Sigmoid colon (tissue), 4 donors: ENCODE results near the gene ALX4.

Source experiments
- EP300 ChIP-seq, 4 donors: sonication (generic); formaldehyde crosslinking; IDR thresholded peaks; one replicate each; pipeline ENCODE4 v1.6.1; 2017; ENCODE audit warnings: antibody characterized with exemption in 4 of 4
- POLR2A ChIP-seq, 2 donors: fragments of 450-650 bp; IDR thresholded peaks; one replicate each; pipeline ENCODE4 v1.6.1; 2016; ENCODE audit warnings: antibody characterized with exemption in 2 of 2, mild to moderate bottlenecking in 2 of 2, moderate library complexity in 2 of 2
- POLR2AphosphoS5 ChIP-seq, 4 donors: sonication (generic); formaldehyde crosslinking; IDR thresholded peaks; one replicate each; pipeline ENCODE4 v1.6.1; 2017; ENCODE audit warnings: antibody characterized with exemption in 4 of 4
- TF ChIP-seq, protein P1 (sequence below), 4 experiments: fragments of 450-650 bp in 3 of 4; fragments of 200-600 bp in 1 of 4; IDR thresholded peaks; one replicate each; pipeline ENCODE4 v1.5.1; 2016 to 2019; ENCODE audit warnings: antibody characterized with exemption in 4 of 4, mild to moderate bottlenecking in 3 of 4, moderate library complexity in 2 of 4

DNA sequence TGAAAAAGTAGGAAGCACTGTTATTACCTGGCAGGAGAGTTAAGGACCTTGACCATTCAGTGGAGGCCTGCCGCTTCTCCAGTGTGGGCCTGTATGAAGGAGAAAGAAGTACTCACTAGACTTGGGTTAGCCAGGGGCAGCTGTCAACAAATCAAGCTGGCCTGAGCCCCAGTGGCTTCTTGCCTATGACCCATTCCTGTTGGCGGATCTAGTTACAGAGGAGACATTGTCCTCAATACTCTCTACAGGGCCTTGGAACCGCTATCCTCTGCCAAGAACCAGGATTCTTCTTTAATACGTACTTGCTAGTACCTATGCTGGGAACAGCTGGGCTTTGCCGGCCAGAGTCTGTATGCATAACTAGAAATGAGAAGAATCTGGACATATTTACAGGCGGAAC, 68.1 kb downstream of the ALX4 start:
- TF ChIP-seq POLR2AphosphoS5 (IDR thresholded peaks at IDR 0.05) (no peak), EP300 (IDR thresholded peaks at IDR 0.05) (no peak), POLR2A (IDR thresholded peaks at IDR 0.05) (no peak)
- TF ChIP-seq, protein P1, sequence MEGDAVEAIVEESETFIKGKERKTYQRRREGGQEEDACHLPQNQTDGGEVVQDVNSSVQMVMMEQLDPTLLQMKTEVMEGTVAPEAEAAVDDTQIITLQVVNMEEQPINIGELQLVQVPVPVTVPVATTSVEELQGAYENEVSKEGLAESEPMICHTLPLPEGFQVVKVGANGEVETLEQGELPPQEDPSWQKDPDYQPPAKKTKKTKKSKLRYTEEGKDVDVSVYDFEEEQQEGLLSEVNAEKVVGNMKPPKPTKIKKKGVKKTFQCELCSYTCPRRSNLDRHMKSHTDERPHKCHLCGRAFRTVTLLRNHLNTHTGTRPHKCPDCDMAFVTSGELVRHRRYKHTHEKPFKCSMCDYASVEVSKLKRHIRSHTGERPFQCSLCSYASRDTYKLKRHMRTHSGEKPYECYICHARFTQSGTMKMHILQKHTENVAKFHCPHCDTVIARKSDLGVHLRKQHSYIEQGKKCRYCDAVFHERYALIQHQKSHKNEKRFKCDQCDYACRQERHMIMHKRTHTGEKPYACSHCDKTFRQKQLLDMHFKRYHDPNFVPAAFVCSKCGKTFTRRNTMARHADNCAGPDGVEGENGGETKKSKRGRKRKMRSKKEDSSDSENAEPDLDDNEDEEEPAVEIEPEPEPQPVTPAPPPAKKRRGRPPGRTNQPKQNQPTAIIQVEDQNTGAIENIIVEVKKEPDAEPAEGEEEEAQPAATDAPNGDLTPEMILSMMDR (IDR thresholded peaks at IDR 0.05), result no peak
